AG10803 (cell line): ENCODE data around the gene SMC1B.
"Not testable (repeated sequence)": the region's sequence is repeated elsewhere in the genome, so short reads cannot be mapped to it uniquely, and the experiment has no call there.

Experiments
- DNase-seq: peaks from one replicate; pipeline ENCODE4 v3.0.0; 2010; ENCODE audit warnings: low read depth
- H3K4me3 ChIP-seq: 2 replicates; pipeline ENCODE4 v1.5.1; 2011; ENCODE audit warnings: mild to moderate bottlenecking, low read length, control low read depth
- CTCF ChIP-seq: conservative IDR thresholded peaks from 2 replicates; pipeline ENCODE4 v1.5.1; 2011; ENCODE audit warnings: mild to moderate bottlenecking, low read length, control low read depth, inconsistent platforms

Gene SMC1B

GRCh38 chr22:45450101-45450785 lies 36.8 kb upstream of the SMC1B start:
- no peak overlapping the region for H3K4me3 ChIP-seq
- TF ChIP-seq CTCF = no peak
- peak; percentile 31 for DNase-seq

- H3K4me3 ChIP-seq, DNase-seq: not testable (repeated sequence)
Measured at GRCh38 chr22:45449442-45449841, 36.0 kb upstream of the SMC1B start.

- DNase-seq = peak; percentile 84
- H3K4me3 ChIP-seq = no peak overlapping the region
- TF ChIP-seq CTCF = no peak
Measured at GRCh38 chr22:45448431-45448830, 35.0 kb upstream of the SMC1B start.

GRCh38 chr22:45447596-45447995 lies 34.2 kb upstream of the SMC1B start:
- H3K4me3 ChIP-seq = not testable (repeated sequence)
- peak; percentile 29 for DNase-seq

GRCh38 chr22:45446216-45446615 lies 32.8 kb upstream of the SMC1B start:
- DNase-seq = peak; percentile 63
- H3K4me3 ChIP-seq = no peak overlapping the region
- no peak for TF ChIP-seq CTCF

GRCh38 chr22:45445031-45445710 lies 31.8 kb upstream of the SMC1B start:
- no peak for TF ChIP-seq CTCF
- no peak for DNase-seq
- no peak overlapping the region for H3K4me3 ChIP-seq

- TF ChIP-seq CTCF = no peak
- no peak for DNase-seq
- no peak overlapping the region for H3K4me3 ChIP-seq
Measured at GRCh38 chr22:45444168-45444567, 30.8 kb upstream of the SMC1B start.

- TF ChIP-seq CTCF = no peak
- DNase-seq = no peak
- H3K4me3 ChIP-seq = no peak overlapping the region
Measured at GRCh38 chr22:45442116-45442515, 28.7 kb upstream of the SMC1B start.
